ENCODE data around the gene SLC16A6. TPM values are rescaled to one million over a fixed set of nuclear protein-coding genes. Genes with fewer than 3 reads are reported as not detected.
"Not testable (repeated sequence)": the region's sequence is repeated elsewhere in the genome, so short reads cannot be mapped to it uniquely, and the experiment has no call there.

Gene SLC16A6
- total RNA-seq, 1 experiment from 2014 or later: 0.28 TPM

- Histone ChIP-seq H3K36me3 (replicated peaks; ENCODE audit: control insufficient read depth, insufficient read depth, low read length) (peaks cover 10% of the 10 kb centered on the region), H3K4me3 (ENCODE audit: insufficient read depth, low read depth, low read length) (no peak overlapping the region), H3K27me3 (ENCODE audit: control insufficient read depth, insufficient read depth, low read length) (no peaks in the 10 kb centered on the region)
- no peak for DNase-seq
Measured at GRCh38 chr17:68255731-68256538, 35.0 kb downstream of the SLC16A6 start.

- Histone ChIP-seq H3K36me3 (replicated peaks; ENCODE audit: control insufficient read depth, insufficient read depth, low read length) (peaks cover 10% of the 10 kb centered on the region), H3K4me3 (ENCODE audit: insufficient read depth, low read depth, low read length) (no peak overlapping the region), H3K27me3 (ENCODE audit: control insufficient read depth, insufficient read depth, low read length) (no peaks in the 10 kb centered on the region)
- DNase-seq: no peak
Measured at GRCh38 chr17:68255151-68255550, 35.8 kb downstream of the SLC16A6 start.

GRCh38 chr17:68253426-68253825 lies 37.5 kb downstream of the SLC16A6 start:
- H3K36me3 ChIP-seq (replicated peaks; ENCODE audit: control insufficient read depth, insufficient read depth, low read length); DNase-seq; H3K27me3 ChIP-seq (ENCODE audit: control insufficient read depth, insufficient read depth, low read length); H3K4me3 ChIP-seq (ENCODE audit: insufficient read depth, low read depth, low read length): not testable (repeated sequence)

GRCh38 chr17:68249354-68249765 lies 41.6 kb downstream of the SLC16A6 start:
- Histone ChIP-seq H3K27me3 (ENCODE audit: control insufficient read depth, insufficient read depth, low read length) (no peaks in the 10 kb centered on the region), H3K4me3 (ENCODE audit: insufficient read depth, low read depth, low read length) (no peak overlapping the region), H3K36me3 (replicated peaks; ENCODE audit: control insufficient read depth, insufficient read depth, low read length) (peaks cover 4% of the 10 kb centered on the region)
- DNase-seq: no peak

GRCh38 chr17:68248891-68249290 lies 42.0 kb downstream of the SLC16A6 start:
- no peaks in the 10 kb centered on the region for H3K27me3 ChIP-seq (ENCODE audit: control insufficient read depth, insufficient read depth, low read length)
- no peak overlapping the region for H3K4me3 ChIP-seq (ENCODE audit: insufficient read depth, low read depth, low read length)
- H3K36me3 ChIP-seq (replicated peaks; ENCODE audit: control insufficient read depth, insufficient read depth, low read length): peaks cover 2% of the 10 kb centered on the region
- DNase-seq: no peak

- Histone ChIP-seq H3K4me3 (ENCODE audit: insufficient read depth, low read depth, low read length) (peak overlapping the region; percentile 91), H3K27me3 (ENCODE audit: control insufficient read depth, insufficient read depth, low read length) (no peaks in the 10 kb centered on the region), H3K36me3 (replicated peaks; ENCODE audit: control insufficient read depth, insufficient read depth, low read length) (peaks cover 2% of the 10 kb centered on the region)
- DNase-seq: no peak
Measured at GRCh38 chr17:68248199-68248825, 42.6 kb downstream of the SLC16A6 start.

GRCh38 chr17:68247445-68248198 lies 43.3 kb downstream of the SLC16A6 start, which contains the start of gene AMZ2:
TSS of gene AMZ2 (plus strand) at chr17:68248043. CDS start at chr17:68250188, 2,145 bp downstream.
- H3K4me3 ChIP-seq (ENCODE audit: insufficient read depth, low read depth, low read length): peak within 1 kb of the TSS; percentile 91
- DNase-seq: peak; percentile 97
- no peaks in the 10 kb centered on the region for H3K27me3 ChIP-seq (ENCODE audit: control insufficient read depth, insufficient read depth, low read length)
- H3K36me3 ChIP-seq (replicated peaks; ENCODE audit: control insufficient read depth, insufficient read depth, low read length): peaks cover 1% of the 10 kb centered on the region

- no peaks in the 10 kb centered on the region for H3K27me3 ChIP-seq (ENCODE audit: control insufficient read depth, insufficient read depth, low read length)
- H3K4me3 ChIP-seq (ENCODE audit: insufficient read depth, low read depth, low read length): no peak overlapping the region
- H3K36me3 ChIP-seq (replicated peaks; ENCODE audit: control insufficient read depth, insufficient read depth, low read length): no peaks in the 10 kb centered on the region; the same call in 1 of the 2 replicates
- no peak for DNase-seq
Measured at GRCh38 chr17:68246271-68247028, 44.5 kb downstream of the SLC16A6 start.

- Histone ChIP-seq H3K36me3 (replicated peaks; ENCODE audit: control insufficient read depth, insufficient read depth, low read length) (no peaks in the 10 kb centered on the region), H3K27me3 (ENCODE audit: control insufficient read depth, insufficient read depth, low read length) (no peaks in the 10 kb centered on the region), H3K4me3 (ENCODE audit: insufficient read depth, low read depth, low read length) (no peak overlapping the region)
- DNase-seq: no peak
Measured at GRCh38 chr17:68239632-68240366, 51.1 kb downstream of the SLC16A6 start.

GRCh38 chr17:68238871-68239253 lies 52.1 kb downstream of the SLC16A6 start:
- no peaks in the 10 kb centered on the region for H3K27me3 ChIP-seq (ENCODE audit: control insufficient read depth, insufficient read depth, low read length)
- no peak for DNase-seq
- H3K36me3 ChIP-seq (replicated peaks; ENCODE audit: control insufficient read depth, insufficient read depth, low read length): no peaks in the 10 kb centered on the region
- H3K4me3 ChIP-seq (ENCODE audit: insufficient read depth, low read depth, low read length): no peak overlapping the region

- Histone ChIP-seq H3K36me3 (replicated peaks; ENCODE audit: control insufficient read depth, insufficient read depth, low read length) (no peaks in the 10 kb centered on the region), H3K27me3 (ENCODE audit: control insufficient read depth, insufficient read depth, low read length) (no peaks in the 10 kb centered on the region), H3K4me3 (ENCODE audit: insufficient read depth, low read depth, low read length) (no peak overlapping the region)
- DNase-seq: no peak
Measured at GRCh38 chr17:68238164-68238870, 52.6 kb downstream of the SLC16A6 start.

GRCh38 chr17:68237369-68238163 lies 53.4 kb downstream of the SLC16A6 start:
- DNase-seq; H3K4me3 ChIP-seq (ENCODE audit: insufficient read depth, low read depth, low read length); H3K36me3 ChIP-seq (replicated peaks; ENCODE audit: control insufficient read depth, insufficient read depth, low read length); H3K27me3 ChIP-seq (ENCODE audit: control insufficient read depth, insufficient read depth, low read length): not testable (repeated sequence)
